MG63 (cell line): ENCODE data around the gene CAPN8. TPM values are rescaled to one million over a fixed set of nuclear protein-coding genes. Genes with fewer than 3 reads are reported as not detected.
A peak's percentile ranks its signal among the peaks of the same experiment; 100 is the strongest.

Source experiments
- DNase-seq: peaks from one replicate; pipeline ENCODE4 v3.0.0-alpha.2; 2020
- H3K27me3 ChIP-seq: fragments of 250-450 bp; sonication (Bioruptor Pico); 2 replicates; pipeline ENCODE4 v1.5.1; 2020; ENCODE audit warnings: mild to moderate bottlenecking, moderate library complexity
- H3K36me3 ChIP-seq: fragments of 250-450 bp; sonication (Bioruptor Pico); 2 replicates; pipeline ENCODE4 v1.5.1; 2020; ENCODE audit warnings: mild to moderate bottlenecking, moderate library complexity
- H3K4me3 ChIP-seq: fragments of 250-450 bp; sonication (Bioruptor Pico); 2 replicates; pipeline ENCODE4 v1.5.1; 2020; ENCODE audit warnings: mild to moderate bottlenecking, moderate library complexity
- H3K9me3 ChIP-seq: fragments of 250-450 bp; sonication (Bioruptor Pico); 2 replicates; pipeline ENCODE4 v1.5.1; 2020; ENCODE audit warnings: mild to moderate bottlenecking, moderate library complexity
- total RNA-seq: library from RNA; depleted of rRNA; stranded (reverse); fragments of >200 nt; shearing (Covaris generic); gene quantifications from 2 replicates; pipeline ENCODE4 v1.2.3, GENCODE V29; 2014; ENCODE audit warnings: low replicate concordance

The CAPN8 gene
- total RNA-seq, 1 experiment from 2014 or later = not detected

- Histone ChIP-seq H3K4me3 (no peak overlapping the region), H3K9me3 (no peaks in the 10 kb centered on the region), H3K27me3 (no peaks in the 10 kb centered on the region), H3K36me3 (no peaks in the 10 kb centered on the region)
- peak; percentile 84 for DNase-seq
Observed at GRCh38 chr1:223706077-223706973, 40.8 kb upstream of the CAPN8 start.

- no peaks in the 10 kb centered on the region for H3K36me3 ChIP-seq
- no peak overlapping the region for H3K4me3 ChIP-seq
- H3K9me3 ChIP-seq = no peaks in the 10 kb centered on the region
- H3K27me3 ChIP-seq = no peaks in the 10 kb centered on the region
- DNase-seq = peak; percentile 61
Observed at GRCh38 chr1:223704921-223705878, 39.7 kb upstream of the CAPN8 start.

GRCh38 chr1:223703668-223704013, 38.1 kb upstream of the CAPN8 start:
- DNase-seq = no peak
- Histone ChIP-seq H3K27me3 (no peaks in the 10 kb centered on the region), H3K4me3 (no peak overlapping the region), H3K36me3 (no peaks in the 10 kb centered on the region), H3K9me3 (no peaks in the 10 kb centered on the region)

- Histone ChIP-seq H3K9me3 (no peaks in the 10 kb centered on the region), H3K27me3 (no peaks in the 10 kb centered on the region), H3K36me3 (no peaks in the 10 kb centered on the region), H3K4me3 (no peak overlapping the region)
- peak; percentile 52 for DNase-seq
Observed at GRCh38 chr1:223702735-223703667, 37.5 kb upstream of the CAPN8 start.

- peak; percentile 90 for DNase-seq
- Histone ChIP-seq H3K9me3 (no peaks in the 10 kb centered on the region), H3K4me3 (no peak overlapping the region), H3K36me3 (no peaks in the 10 kb centered on the region), H3K27me3 (no peaks in the 10 kb centered on the region)
Observed at GRCh38 chr1:223700942-223701637, 35.6 kb upstream of the CAPN8 start.

- Histone ChIP-seq H3K27me3 (no peaks in the 10 kb centered on the region), H3K4me3 (no peak overlapping the region), H3K36me3 (no peaks in the 10 kb centered on the region), H3K9me3 (no peaks in the 10 kb centered on the region)
- DNase-seq = no peak
Observed at GRCh38 chr1:223700388-223700918, 35.0 kb upstream of the CAPN8 start.

- no peak for DNase-seq
- H3K4me3 ChIP-seq = no peak overlapping the region
- no peaks in the 10 kb centered on the region for H3K27me3 ChIP-seq
- no peaks in the 10 kb centered on the region for H3K9me3 ChIP-seq
- no peaks in the 10 kb centered on the region for H3K36me3 ChIP-seq
Observed at GRCh38 chr1:223695941-223696340, 30.4 kb upstream of the CAPN8 start.

GRCh38 chr1:223695014-223695548, 29.6 kb upstream of the CAPN8 start:
- H3K4me3 ChIP-seq = no peak overlapping the region
- H3K9me3 ChIP-seq = no peaks in the 10 kb centered on the region

GRCh38 chr1:223691121-223691520, 25.6 kb upstream of the CAPN8 start:
- H3K36me3 ChIP-seq = no peaks in the 10 kb centered on the region

More at GRCh38 chr1:223695014-223695548, 29.6 kb upstream of the CAPN8 start:
- DNase-seq = no peak
- no peaks in the 10 kb centered on the region for H3K27me3 ChIP-seq
- H3K36me3 ChIP-seq = no peaks in the 10 kb centered on the region

GRCh38 chr1:223684488-223684792, 18.9 kb upstream of the CAPN8 start:
- H3K36me3 ChIP-seq = no peaks in the 10 kb centered on the region
- no peaks in the 10 kb centered on the region for H3K9me3 ChIP-seq
- no peak overlapping the region for H3K4me3 ChIP-seq
- no peak for DNase-seq
- H3K27me3 ChIP-seq = no peaks in the 10 kb centered on the region

More at GRCh38 chr1:223691121-223691520, 25.6 kb upstream of the CAPN8 start:
- DNase-seq = no peak
- Histone ChIP-seq H3K9me3 (no peaks in the 10 kb centered on the region), H3K4me3 (no peak overlapping the region), H3K27me3 (no peaks in the 10 kb centered on the region)

GRCh38 chr1:223683586-223684487, 18.3 kb upstream of the CAPN8 start:
- H3K4me3 ChIP-seq = no peak overlapping the region
- H3K9me3 ChIP-seq = no peaks in the 10 kb centered on the region
- H3K36me3 ChIP-seq = no peaks in the 10 kb centered on the region
- peak; percentile 41 for DNase-seq
- no peaks in the 10 kb centered on the region for H3K27me3 ChIP-seq

- H3K4me3 ChIP-seq = no peak overlapping the region
- H3K36me3 ChIP-seq = no peaks in the 10 kb centered on the region
- H3K9me3 ChIP-seq = no peaks in the 10 kb centered on the region
- DNase-seq = no peak
- H3K27me3 ChIP-seq = no peaks in the 10 kb centered on the region
Observed at GRCh38 chr1:223682502-223682901, 17.0 kb upstream of the CAPN8 start.

GRCh38 chr1:223680188-223680587, 14.7 kb upstream of the CAPN8 start:
- Histone ChIP-seq H3K9me3 (peaks cover 3% of the 10 kb centered on the region; the same call in 1 of the 2 replicates), H3K36me3 (no peaks in the 10 kb centered on the region), H3K4me3 (no peak overlapping the region), H3K27me3 (no peaks in the 10 kb centered on the region)
- no peak for DNase-seq

GRCh38 chr1:223678841-223679240, 13.3 kb upstream of the CAPN8 start:
- Histone ChIP-seq H3K9me3 (peaks cover 10% of the 10 kb centered on the region), H3K36me3 (no peaks in the 10 kb centered on the region), H3K4me3 (no peak overlapping the region), H3K27me3 (no peaks in the 10 kb centered on the region)
- DNase-seq = no peak
